Prostate gland (tissue), 2 donors: ENCODE results near the gene CPNE9. TPM values are rescaled to one million over a fixed set of nuclear protein-coding genes. Genes with fewer than 3 reads are reported as not detected.
A peak's percentile ranks its signal among the peaks of the same experiment; 100 is the strongest.
"Not testable (repeated sequence)": the region's sequence is repeated elsewhere in the genome, so short reads cannot be mapped to it uniquely, and the experiment has no call there.

Experiments
- DNase-seq: peaks from one replicate; pipeline ENCODE4 v3.0.0-alpha.2; 2019; ENCODE audit warnings: low spot score
- H3K27ac ChIP-seq, 2 donors: fragments of 200-600 bp; sonication (generic); 2 replicates each; pipeline ENCODE4 v1.5.1; 2017 to 2019
- H3K27me3 ChIP-seq: fragments of 200-600 bp; sonication (generic); replicated peaks from 2 replicates; pipeline ENCODE4 v1.5.1; 2019; ENCODE audit not compliant: insufficient read depth
- H3K36me3 ChIP-seq, 2 donors: fragments of 200-600 bp; sonication (generic); 1 replicate in 1 of 2; 2 replicates in 1 of 2; pipeline versions ENCODE4 v1.5.1 to v1.8.1; 2017 to 2019
- H3K4me1 ChIP-seq: fragments of 200-600 bp; sonication (generic); replicated peaks from 2 replicates; pipeline ENCODE4 v1.5.1; 2019
- H3K4me3 ChIP-seq, 2 donors: fragments of 200-600 bp; sonication (generic); 2 replicates each; pipeline ENCODE4 v1.5.1; 2017 to 2019
- H3K9me3 ChIP-seq: fragments of 200-600 bp; sonication (generic); 2 replicates; pipeline ENCODE4 v1.5.1; 2017
- CTCF ChIP-seq, 4 experiments: fragments of 200-600 bp in 2 of 4; fragments of 450-650 bp in 2 of 4; sonication (generic) in 2 of 4; IDR thresholded peaks; 1 replicate in 3 of 4; 2 replicates in 1 of 4; pipeline ENCODE4 v1.5.1; 2016 to 2019; ENCODE audit warnings: antibody characterized with exemption in 4 of 4, mild to moderate bottlenecking in 2 of 4, moderate library complexity in 2 of 4
- POLR2A ChIP-seq: fragments of 450-650 bp; IDR thresholded peaks from one replicate; pipeline ENCODE4 v1.6.1; 2016; ENCODE audit warnings: antibody characterized with exemption, mild to moderate bottlenecking
- POLR2AphosphoS5 ChIP-seq: sonication (generic); formaldehyde crosslinking; IDR thresholded peaks from one replicate; pipeline ENCODE4 v1.6.1; 2017; ENCODE audit warnings: antibody characterized with exemption
- WGBS: methylation state at CpG from one replicate; pipeline ENCODE4 v1.1.5; 2018; 5-methylcytosine and 5-hydroxymethylcytosine counted together
- intact Hi-C: fragments of 100-400 bp; cut with DNase I; formaldehyde crosslinking; loops from one replicate; pipeline ENCODE4 v1.14.2; 2022
- total RNA-seq, 2 donors: library from RNA; depleted of rRNA; stranded (reverse); fragments of >200 nt; gene quantifications; one replicate each; pipeline ENCODE4 v1.1.0, GENCODE V29; 2016

The CPNE9 gene
- total RNA-seq, 2 donors from 2014 or later: not detected

- peaks cover 8% of the 10 kb centered on the region for H3K4me1 ChIP-seq
- no peak for TF ChIP-seq POLR2A
- TF ChIP-seq CTCF (IDR thresholded peaks at IDR 0.05): no peak
- intact Hi-C loops: no loop called here
- H3K9me3 ChIP-seq: no peaks in the 10 kb centered on the region
- H3K27me3 ChIP-seq: no peaks in the 10 kb centered on the region
- WGBS: 58% methylated on average over 6 of the region's 6 CpGs
- no peaks in the 10 kb centered on the region for H3K36me3 ChIP-seq
- peak overlapping the region in 1 of 2 donors; percentile 75 for H3K4me3 ChIP-seq
- no peak for DNase-seq
- H3K27ac ChIP-seq: peak overlapping the region; percentile 91 to 96
These were observed 64.6 kb downstream of the CPNE9 start for GRCh38 chr3:9768141-9768775.

GRCh38 chr3:9769012-9769411 is 65.4 kb downstream of the CPNE9 start:
- intact Hi-C loops: no loop called here
- no peaks in the 10 kb centered on the region for H3K9me3 ChIP-seq
- no peaks in the 10 kb centered on the region for H3K27me3 ChIP-seq
- H3K4me3 ChIP-seq: peak overlapping the region; percentile 68 to 75
- peak overlapping the region; percentile 91 to 96 for H3K27ac ChIP-seq
- TF ChIP-seq POLR2AphosphoS5: no peak
- TF ChIP-seq CTCF (IDR thresholded peaks at IDR 0.05): no peak
- no peak for TF ChIP-seq POLR2A
- DNase-seq: no peak
- H3K36me3 ChIP-seq: no peaks in the 10 kb centered on the region
- 43% methylated on average over 5 of the region's 5 CpGs for WGBS
- peaks cover 8% of the 10 kb centered on the region for H3K4me1 ChIP-seq

GRCh38 chr3:9769426-9770275 is 66.0 kb downstream of the CPNE9 start, which contains the start of gene CAMK1:
Gene CAMK1, minus strand, starts transcription at chr3:9769947. Its CDS starts 2,198 bp downstream, at chr3:9767749.
- peak within 1 kb of the TSS; percentile 68 to 75 for H3K4me3 ChIP-seq
- TF ChIP-seq CTCF (IDR thresholded peaks at IDR 0.05) (peak in 1 of 4 experiments; percentile 22), POLR2A (peak; percentile 87), POLR2AphosphoS5 (peak; percentile 70)
- H3K9me3 ChIP-seq: no peaks in the 10 kb centered on the region
- H3K27me3 ChIP-seq: no peaks in the 10 kb centered on the region
- H3K36me3 ChIP-seq: no peaks in the 10 kb centered on the region
- intact Hi-C loops: no loop called here
- H3K27ac ChIP-seq: peak within 1 kb of the TSS; percentile 91 to 96
- DNase-seq: peak; percentile 82
- H3K4me1 ChIP-seq: peaks cover 8% of the 10 kb centered on the region
- WGBS: 6% methylated on average over 24 of the region's 49 CpGs

GRCh38 chr3:9770276-9770812 is 66.7 kb downstream of the CPNE9 start:
- Histone ChIP-seq H3K27me3 (no peaks in the 10 kb centered on the region), H3K9me3 (no peaks in the 10 kb centered on the region), H3K36me3 (no peaks in the 10 kb centered on the region), H3K27ac (peak overlapping the region; percentile 91 to 96), H3K4me1 (peaks cover 8% of the 10 kb centered on the region), H3K4me3 (peak overlapping the region; percentile 68 to 75)
- intact Hi-C loops: no loop called here
- WGBS: 9% methylated on average over 14 of the region's 15 CpGs
- DNase-seq: peak; percentile 71
- TF ChIP-seq POLR2A: no peak
- TF ChIP-seq POLR2AphosphoS5: peak; percentile 43

GRCh38 chr3:9771007-9771406 is 67.4 kb downstream of the CPNE9 start:
- H3K27ac ChIP-seq: peak overlapping the region; percentile 91 to 96
- H3K9me3 ChIP-seq, H3K27me3 ChIP-seq, DNase-seq, H3K36me3 ChIP-seq, intact Hi-C loops, H3K4me1 ChIP-seq, H3K4me3 ChIP-seq: not testable (repeated sequence)
- 94% methylated on average over 2 of the region's 2 CpGs for WGBS
